Progenitor cell of endocrine pancreas (in vitro differentiated cells): ENCODE measurements around the gene PSPH. TPM values are rescaled to one million over a fixed set of nuclear protein-coding genes. Genes with fewer than 3 reads are reported as not detected.

Source experiments
- DNase-seq: peaks from one replicate; pipeline ENCODE4 v3.0.0; 2021; ENCODE audit warnings: low spot score; ENCODE audit not compliant: unreplicated experiment
- H3K27ac Mint-ChIP-seq: 2 replicates; pipeline ENCODE4 v1.8.0; 2021; ENCODE audit warnings: mild to moderate bottlenecking, moderate library complexity, mixed read lengths
- H3K27me3 Mint-ChIP-seq: 2 replicates; pipeline ENCODE4 v1.8.0; 2021; ENCODE audit warnings: mixed read lengths
- H3K36me3 Mint-ChIP-seq: 2 replicates; pipeline ENCODE4 v1.8.0; 2022; ENCODE audit warnings: mixed read lengths; ENCODE audit not compliant: insufficient read depth
- H3K4me1 Mint-ChIP-seq: 2 replicates; pipeline ENCODE4 v1.8.0; 2021; ENCODE audit warnings: low read depth, mixed read lengths
- H3K4me3 Mint-ChIP-seq: 2 replicates; pipeline ENCODE4 v1.8.0; 2021; ENCODE audit warnings: low read depth, mild to moderate bottlenecking, moderate library complexity, mixed read lengths
- H3K9me3 Mint-ChIP-seq: 2 replicates; pipeline ENCODE4 v1.8.0; 2021; ENCODE audit warnings: low read depth, mixed read lengths
- CTCF ChIP-seq: fragments of 200-600 bp; sonication (generic); IDR thresholded peaks from one replicate; pipeline ENCODE4 v1.5.0; 2021; ENCODE audit warnings: antibody characterized with exemption, mild to moderate bottlenecking; ENCODE audit not compliant: unreplicated experiment
- total RNA-seq: library from RNA; stranded (reverse); gene quantifications from 2 replicates; pipeline ENCODE4 v1.2.1, GENCODE V29; 2021

The PSPH gene
- total RNA-seq, 1 donor from 2014 or later: 36.6 TPM

GRCh38 chr7:55977831-55978230, 73.4 kb downstream of the PSPH start:
- H3K27me3 Mint-ChIP-seq: no peaks in the 10 kb centered on the region
- H3K4me3 Mint-ChIP-seq: no peak overlapping the region
- H3K36me3 Mint-ChIP-seq: peaks cover 23% of the 10 kb centered on the region
- no peak overlapping the region for H3K27ac Mint-ChIP-seq
- H3K4me1 Mint-ChIP-seq: no peaks in the 10 kb centered on the region
- H3K9me3 Mint-ChIP-seq: no peaks in the 10 kb centered on the region
- no peak for DNase-seq
- TF ChIP-seq CTCF: no peak

GRCh38 chr7:55975988-55976633, 75.1 kb downstream of the PSPH start:
- Mint-ChIP-seq H3K4me1 (peaks cover 3% of the 10 kb centered on the region), H3K4me3 (no peak overlapping the region), H3K9me3 (no peaks in the 10 kb centered on the region), H3K36me3 (peaks cover 18% of the 10 kb centered on the region), H3K27ac (no peak overlapping the region), H3K27me3 (no peaks in the 10 kb centered on the region)
- DNase-seq: no peak
- no peak for TF ChIP-seq CTCF

GRCh38 chr7:55973747-55974250, 77.4 kb downstream of the PSPH start:
- TF ChIP-seq CTCF: no peak
- no peak overlapping the region for H3K27ac Mint-ChIP-seq
- H3K4me1 Mint-ChIP-seq: peaks cover 8% of the 10 kb centered on the region
- H3K4me3 Mint-ChIP-seq: no peak overlapping the region
- DNase-seq: no peak
- peaks cover 12% of the 10 kb centered on the region for H3K36me3 Mint-ChIP-seq
- H3K27me3 Mint-ChIP-seq: no peaks in the 10 kb centered on the region
- H3K9me3 Mint-ChIP-seq: no peaks in the 10 kb centered on the region

- TF ChIP-seq CTCF: no peak
- DNase-seq: no peak
- peaks cover 11% of the 10 kb centered on the region for H3K36me3 Mint-ChIP-seq
- no peak overlapping the region for H3K4me3 Mint-ChIP-seq
- peak overlapping the region; percentile 73 for H3K27ac Mint-ChIP-seq
- H3K4me1 Mint-ChIP-seq: peaks cover 10% of the 10 kb centered on the region
- H3K9me3 Mint-ChIP-seq: no peaks in the 10 kb centered on the region
- no peaks in the 10 kb centered on the region for H3K27me3 Mint-ChIP-seq
Observed at GRCh38 chr7:55970978-55971377, 80.3 kb downstream of the PSPH start.

GRCh38 chr7:55970561-55970960, 80.7 kb downstream of the PSPH start:
- Mint-ChIP-seq H3K4me1 (peaks cover 13% of the 10 kb centered on the region), H3K36me3 (peaks cover 11% of the 10 kb centered on the region), H3K4me3 (no peak overlapping the region), H3K27me3 (no peaks in the 10 kb centered on the region), H3K9me3 (no peaks in the 10 kb centered on the region), H3K27ac (no peak overlapping the region)
- no peak for DNase-seq
- no peak for TF ChIP-seq CTCF
